Adrenal gland (tissue), 12 donors: ENCODE measurements around the gene GYG2. TPM values are rescaled to one million over a fixed set of nuclear protein-coding genes. Genes with fewer than 3 reads are reported as not detected.
"Not testable (repeated sequence)": the region's sequence is repeated elsewhere in the genome, so short reads cannot be mapped to it uniquely, and the experiment has no call there.

Experiments
- DNase-seq, 7 donors: peaks; one replicate each; pipeline ENCODE4 v3.0.0-alpha.2; 2019 to 2020
- H3K27ac ChIP-seq, 5 donors: fragments of 200-600 bp; sonication (generic) in 4 of 5; 1 replicate in 3 of 5; 2 replicates in 2 of 5; pipeline versions ENCODE4 v1.5.1 to v1.8.0; 2016 to 2020; ENCODE audit warnings: mild to moderate bottlenecking in 1 of 5
- H3K27me3 ChIP-seq: fragments of 200-600 bp; 2 replicates; pipeline ENCODE4 v1.8.0; 2021
- H3K36me3 ChIP-seq, 2 donors: fragments of 200-600 bp; replicated peaks in 1 of 2; 1 replicate in 1 of 2; 2 replicates in 1 of 2; pipeline versions ENCODE4 v1.5.1 to v1.8.0; 2018 to 2022
- H3K4me1 ChIP-seq, 2 donors: fragments of 200-600 bp; replicated peaks in 1 of 2; 1 replicate in 1 of 2; 2 replicates in 1 of 2; pipeline versions ENCODE4 v1.5.1 to v1.8.0; 2018 to 2021
- H3K4me3 ChIP-seq, 4 donors: fragments of 200-600 bp; sonication (generic) in 3 of 4; one replicate each; pipeline ENCODE4 v1.5.1; 2016 to 2018
- H3K9me3 ChIP-seq, 3 donors: fragments of 200-600 bp; sonication (generic) in 1 of 3; replicated peaks in 1 of 3; 1 replicate in 2 of 3; 2 replicates in 1 of 3; pipeline versions ENCODE4 v1.5.1 to v1.8.0; 2016 to 2021
- CTCF ChIP-seq, 6 experiments: fragments of 450-650 bp in 4 of 6; fragments of 200-600 bp in 2 of 6; sonication (generic) in 1 of 6; IDR thresholded peaks; 1 replicate in 5 of 6; 2 replicates in 1 of 6; pipeline versions ENCODE4 v1.5.1 to v1.8.0; 2016 to 2021; ENCODE audit warnings: antibody characterized with exemption in 6 of 6, mild to moderate bottlenecking in 2 of 6, moderate library complexity in 1 of 6
- POLR2A ChIP-seq, 2 donors: fragments of 450-650 bp; IDR thresholded peaks; one replicate each; pipeline ENCODE4 v1.6.1; 2017; ENCODE audit warnings: antibody characterized with exemption in 2 of 2, mild to moderate bottlenecking in 2 of 2, moderate library complexity in 1 of 2
- WGBS, 4 donors: extraction: QIAGEN DNeasy Blood & Tissue Kit in 2 of 4; methylation state at CpG; one replicate each; pipeline versions ENCODE4 v1.1.5 to v1.1.7; 2013 to 2017; 5-methylcytosine and 5-hydroxymethylcytosine counted together
- intact Hi-C, 2 donors: fragments of 100-400 bp; cut with DNase I; formaldehyde crosslinking; loops; one replicate each; pipeline versions ENCODE4 v1.14.1 to v1.15.0; 2022 to 2023
- polyA plus RNA-seq, 3 donors: library from polyadenylated mRNA; stranded (reverse); fragments of 200-250 nt in 2 of 3; fragments of 350-450 nt in 1 of 3; fragmentation: Illumina TruSeq in 1 of 3; extraction: RNeasy Lipid Tissue Mini Kit (QIAGEN cat#74804) in 1 of 3; gene quantifications; one replicate each; pipeline ENCODE4 v1.2.3, GENCODE V29; 2013 to 2014
- total RNA-seq, 9 donors: library from RNA; depleted of rRNA in 4 of 9; stranded (reverse); fragments of >200 nt in 4 of 9; fragments of 120-200 nt in 1 of 9; fragmentation: NEBNext Ultra II Directional in 1 of 9; extraction: Animal tissue kit (Norgen Biotek cat#: 25700) in 1 of 9; gene quantifications; one replicate each; pipeline versions ENCODE4 v1.1.0 to v1.2.4, GENCODE V29; 2013 to 2023
- donor health status: healthy with polysubstance abuse.
- donor health status: Bipolar disorder and iron deficiency.
- donor health status: DM: yes; HTN: yes; CAD: no.
- donor health status: DM: no; HTN: no; CAD: no.
- donor health status: DM: no; HTN: no; CAD: no.
- donor health status: DM: yes; HTN: yes; CAD: no.

GYG2 gene
- total and polyA plus RNA-seq, 12 donors, result 0.26 to 13.4 (median 2.3) TPM

GRCh38 chrX:2788980-2789379 lies 39.8 kb upstream of the GYG2 start:
- no peak for TF ChIP-seq CTCF (IDR thresholded peaks at IDR 0.05)
- TF ChIP-seq POLR2A (IDR thresholded peaks at IDR 0.05), result no peak

GRCh38 chrX:2789569-2789968 lies 39.2 kb upstream of the GYG2 start:
- no peaks in the 10 kb centered on the region for H3K36me3 ChIP-seq
- intact Hi-C loops, result no loop called here
- H3K4me3 ChIP-seq, result no peak overlapping the region
- H3K27me3 ChIP-seq, result no peaks in the 10 kb centered on the region
- no peaks in the 10 kb centered on the region for H3K4me1 ChIP-seq
- WGBS, 4 donors, result 81 to 94% (median 93%) methylated on average over 3 of the region's 3 CpGs
- H3K27ac ChIP-seq, result no peak overlapping the region
- no peaks in the 10 kb centered on the region for H3K9me3 ChIP-seq
- TF ChIP-seq CTCF (IDR thresholded peaks at IDR 0.05), result no peak
- TF ChIP-seq POLR2A (IDR thresholded peaks at IDR 0.05), result no peak
- no peak for DNase-seq

More at GRCh38 chrX:2788980-2789379, 39.8 kb upstream of the GYG2 start:
- Histone ChIP-seq H3K27ac (no peak overlapping the region), H3K4me3 (no peak overlapping the region), H3K4me1 (no peaks in the 10 kb centered on the region), H3K36me3 (no peaks in the 10 kb centered on the region), H3K27me3 (no peaks in the 10 kb centered on the region), H3K9me3 (no peaks in the 10 kb centered on the region)
- no peak for DNase-seq
- 79 to 83% (median 80%) methylated on average over 4 of the region's 4 CpGs for WGBS, 4 donors
- intact Hi-C loops, result no loop called here

- Histone ChIP-seq H3K9me3 (no peaks in the 10 kb centered on the region), H3K27me3 (no peaks in the 10 kb centered on the region), H3K36me3 (no peaks in the 10 kb centered on the region), H3K27ac (no peak overlapping the region), H3K4me3 (no peak overlapping the region), H3K4me1 (no peaks in the 10 kb centered on the region)
- DNase-seq, result no peak
- TF ChIP-seq CTCF (IDR thresholded peaks at IDR 0.05) (no peak), POLR2A (IDR thresholded peaks at IDR 0.05) (no peak)
- WGBS, 4 donors, result 57 to 74% (median 67%) methylated on average over 7 of the region's 7 CpGs
- intact Hi-C loops, result no loop called here
Observed at GRCh38 chrX:2793752-2794151, 35.0 kb upstream of the GYG2 start.

- no peaks in the 10 kb centered on the region for H3K4me1 ChIP-seq
- intact Hi-C loops, result no loop called here
- H3K36me3 ChIP-seq, result no peaks in the 10 kb centered on the region
- H3K27me3 ChIP-seq, result no peaks in the 10 kb centered on the region
- no peak for DNase-seq
- H3K9me3 ChIP-seq, result no peaks in the 10 kb centered on the region
- H3K27ac ChIP-seq, result no peak overlapping the region
- TF ChIP-seq CTCF (IDR thresholded peaks at IDR 0.05), result no peak
- H3K4me3 ChIP-seq, result no peak overlapping the region
- 85 to 94% (median 92%) methylated on average over 3 to 19 of the region's 19 CpGs for WGBS, 4 donors
Observed at GRCh38 chrX:2794336-2794735, 34.4 kb upstream of the GYG2 start.

GRCh38 chrX:2796808-2797207 lies 31.9 kb upstream of the GYG2 start:
- intact Hi-C loops, H3K4me1 ChIP-seq, H3K36me3 ChIP-seq, H3K27me3 ChIP-seq, H3K9me3 ChIP-seq, H3K4me3 ChIP-seq, H3K27ac ChIP-seq, DNase-seq: not testable (repeated sequence)
- WGBS, 4 donors, result 71 to 85% (median 76%) methylated on average over 15 of the region's 15 CpGs
